Left kidney (tissue), 2 donors: ENCODE results near the gene DEUP1. TPM values are rescaled to one million over a fixed set of nuclear protein-coding genes. Genes with fewer than 3 reads are reported as not detected.

Experiments
- DNase-seq: peaks from one replicate; pipeline ENCODE4 v3.0.0-alpha.2; 2013
- polyA plus RNA-seq: library from polyadenylated mRNA; unstranded; fragments of 120-200 nt; gene quantifications from one replicate; pipeline ENCODE4 v1.2.1, GENCODE V29; 2013; ENCODE audit not compliant: insufficient read length

The DEUP1 gene
- polyA plus RNA-seq, 1 donor: 1.4 TPM

GRCh38 chr11:93476796-93477195 lies 146.3 kb downstream of the DEUP1 start:
- no peak for DNase-seq

GRCh38 chr11:93477684-93478234 lies 147.2 kb downstream of the DEUP1 start:
- no peak for DNase-seq

- DNase-seq: no peak
Observed at GRCh38 chr11:93478841-93479240, 148.3 kb downstream of the DEUP1 start.

GRCh38 chr11:93480256-93480655 lies 149.7 kb downstream of the DEUP1 start:
- no peak for DNase-seq

- DNase-seq: no peak
Observed at GRCh38 chr11:93480756-93481155, 150.2 kb downstream of the DEUP1 start.

GRCh38 chr11:93481279-93481678 lies 150.7 kb downstream of the DEUP1 start:
- DNase-seq: no peak

GRCh38 chr11:93481696-93482095 lies 151.2 kb downstream of the DEUP1 start:
- DNase-seq: no peak

GRCh38 chr11:93482556-93482955 lies 152.0 kb downstream of the DEUP1 start:
- no peak for DNase-seq

GRCh38 chr11:93484716-93485115 lies 154.2 kb downstream of the DEUP1 start:
- no peak for DNase-seq

- no peak for DNase-seq
Observed at GRCh38 chr11:93485983-93486382, 155.4 kb downstream of the DEUP1 start.

GRCh38 chr11:93487032-93487483 lies 156.5 kb downstream of the DEUP1 start:
- DNase-seq: no peak

Other genes with a start within 250 kb of the DEUP1 start
- 28.5 TPM for gene SLC36A4, start 132.8 kb upstream of the DEUP1 start, polyA plus RNA-seq
- 14.8 TPM for gene SMCO4, start 212.6 kb downstream of the DEUP1 start, polyA plus RNA-seq